ENCODE data around the gene GRB2.

DNA sequence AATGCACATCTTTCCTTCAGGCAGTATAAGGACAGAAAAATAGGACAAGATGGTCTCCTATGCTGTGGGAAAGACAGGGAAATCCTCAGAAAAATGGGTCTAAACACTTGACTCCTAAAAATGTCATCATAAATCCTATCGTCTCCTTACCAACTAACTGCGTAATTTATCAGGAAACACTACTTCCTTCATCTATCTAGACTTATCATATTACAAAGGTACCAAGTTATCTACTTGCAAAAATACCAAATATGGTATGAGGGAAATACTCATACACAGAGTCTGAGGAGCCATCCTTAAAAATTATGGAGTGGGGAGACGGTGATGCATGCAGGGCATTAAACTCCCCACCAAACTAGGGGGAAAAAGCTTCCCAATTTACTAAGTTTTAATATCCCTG lies 44.1 kb downstream of the GRB2 start:
- TF ChIP-seq, protein P1, sequence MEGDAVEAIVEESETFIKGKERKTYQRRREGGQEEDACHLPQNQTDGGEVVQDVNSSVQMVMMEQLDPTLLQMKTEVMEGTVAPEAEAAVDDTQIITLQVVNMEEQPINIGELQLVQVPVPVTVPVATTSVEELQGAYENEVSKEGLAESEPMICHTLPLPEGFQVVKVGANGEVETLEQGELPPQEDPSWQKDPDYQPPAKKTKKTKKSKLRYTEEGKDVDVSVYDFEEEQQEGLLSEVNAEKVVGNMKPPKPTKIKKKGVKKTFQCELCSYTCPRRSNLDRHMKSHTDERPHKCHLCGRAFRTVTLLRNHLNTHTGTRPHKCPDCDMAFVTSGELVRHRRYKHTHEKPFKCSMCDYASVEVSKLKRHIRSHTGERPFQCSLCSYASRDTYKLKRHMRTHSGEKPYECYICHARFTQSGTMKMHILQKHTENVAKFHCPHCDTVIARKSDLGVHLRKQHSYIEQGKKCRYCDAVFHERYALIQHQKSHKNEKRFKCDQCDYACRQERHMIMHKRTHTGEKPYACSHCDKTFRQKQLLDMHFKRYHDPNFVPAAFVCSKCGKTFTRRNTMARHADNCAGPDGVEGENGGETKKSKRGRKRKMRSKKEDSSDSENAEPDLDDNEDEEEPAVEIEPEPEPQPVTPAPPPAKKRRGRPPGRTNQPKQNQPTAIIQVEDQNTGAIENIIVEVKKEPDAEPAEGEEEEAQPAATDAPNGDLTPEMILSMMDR (IDR thresholded peaks at IDR 0.05): no peak
- no peak for TF ChIP-seq EZH2 (IDR thresholded peaks at IDR 0.05; ENCODE audit: borderline replicate concordance, insufficient read depth, low read depth, low read length, poor library complexity, severe bottlenecking)

All from B cell (primary cell).